ENCODE measurements around the gene MBD4.

- no peak for TF ChIP-seq CTCF (IDR thresholded peaks at IDR 0.05)
- no peak for TF ChIP-seq POLR2AphosphoS5 (IDR thresholded peaks at IDR 0.05)
- no peak for TF ChIP-seq EP300 (IDR thresholded peaks at IDR 0.05)
- TF ChIP-seq POLR2A (IDR thresholded peaks at IDR 0.05), result no peak
Observed at GRCh38 chr3:129473067-129473768, 33.5 kb upstream of the MBD4 start.
